GM12878 (cell line): Measurements from ENCODE around the gene PLXNA2. TPM values are rescaled to one million over a fixed set of nuclear protein-coding genes. Genes with fewer than 3 reads are reported as not detected.

Experiments used
- ATAC-seq: fragments of 200-7000 bp; cut with Tn5 transposase; 3 replicates; pipeline ENCODE4 v1.9.1; 2020; ENCODE audit warnings: mild to moderate bottlenecking, moderate library complexity
- BruUV-seq: library from RNA; stranded (reverse); fragments of 400-500 nt; replicated peaks from 2 replicates; lab custom pipeline; 2021; lab: Mats Ljungman, UMichigan
- CTCF ChIA-PET: fragments of 300-600 bp; sonication (Branson Sonifier 250); formaldehyde crosslinking; extraction: SDS; loops from one replicate; lab custom pipeline; 2021; ENCODE audit warnings: inconsistent platforms; lab: Yijun Ruan, JAX
- POLR2A ChIA-PET: fragments of 350-600 bp; formaldehyde crosslinking; extraction: SDS; loops from one replicate; lab custom pipeline; 2021; ENCODE audit warnings: inconsistent platforms; lab: Charles Lee
- RAD21 ChIA-PET: fragments of 300-600 bp; sonication (Branson Sonifier 250); formaldehyde crosslinking; loops from one replicate; lab custom pipeline; 2023; ENCODE audit warnings: antibody characterized with exemption; ENCODE audit not compliant: unreplicated experiment; lab: Charles Lee
- SMC1A ChIA-PET: fragments of 300-600 bp; sonication (Branson Sonifier 250); formaldehyde crosslinking; loops from one replicate; lab custom pipeline; 2023; ENCODE audit not compliant: unreplicated experiment, uncharacterized antibody; lab: Charles Lee
- DNase-seq: peaks from one replicate; pipeline ENCODE4 v3.0.0-alpha.2; 2011; ENCODE audit warnings: low read depth, low spot score
- FAIRE-seq: peaks from 3 replicates; lab custom pipeline; 2011; peaks lifted over from hg19 to GRCh38; lab: Jason Lieb, UNC
- H2AFZ ChIP-seq: 2 replicates; pipeline ENCODE4 v1.6.0; 2011; ENCODE audit warnings: low read depth, low read length, control low read depth; ENCODE audit not compliant: control insufficient read depth
- H3K27ac ChIP-seq: 2 replicates; pipeline ENCODE4 v1.5.1; 2011; ENCODE audit warnings: control low read depth; ENCODE audit not compliant: control insufficient read depth, insufficient read depth
- H3K27me3 ChIP-seq, 2 experiments: replicated peaks in 1 of 2; 2 replicates each; pipeline versions ENCODE4 v1.6.0 to v1.6.1; 2011; ENCODE audit warnings: low read length in 1 of 2; ENCODE audit not compliant: control insufficient read depth in 2 of 2, insufficient read depth in 2 of 2
- H3K36me3 ChIP-seq, 2 experiments: 2 replicates each; pipeline ENCODE4 v1.5.1; 2011; ENCODE audit warnings: low read length in 1 of 2; ENCODE audit not compliant: control insufficient read depth in 2 of 2, insufficient read depth in 2 of 2
- H3K4me1 ChIP-seq: 2 replicates; pipeline ENCODE4 v1.6.1; 2011; ENCODE audit warnings: mild to moderate bottlenecking, low read length, moderate library complexity, mixed read lengths; ENCODE audit not compliant: control insufficient read depth, insufficient read depth
- H3K4me2 ChIP-seq: 2 replicates; pipeline ENCODE4 v1.6.0; 2011; ENCODE audit warnings: control low read depth; ENCODE audit not compliant: control insufficient read depth, insufficient read depth
- H3K4me3 ChIP-seq: fragments of 200-600 bp; sonication (generic); 2 replicates; pipeline ENCODE4 v1.5.1; 2016
- H3K79me2 ChIP-seq: 2 replicates; pipeline ENCODE4 v1.6.0; 2011; ENCODE audit warnings: low read length; ENCODE audit not compliant: control insufficient read depth, insufficient read depth
- H3K9ac ChIP-seq: 2 replicates; pipeline ENCODE4 v1.8.0; 2011; ENCODE audit warnings: low read length, control low read depth, mixed read lengths; ENCODE audit not compliant: control insufficient read depth, insufficient read depth
- H3K9me3 ChIP-seq: replicated peaks from 3 replicates; pipeline ENCODE4 v1.5.1; 2011; ENCODE audit warnings: mild to moderate bottlenecking, low read length; ENCODE audit not compliant: control insufficient read depth, insufficient read depth
- H4K20me1 ChIP-seq: 2 replicates; pipeline ENCODE4 v1.6.0; 2011; ENCODE audit not compliant: control insufficient read depth, insufficient read depth
- ATF2 ChIP-seq: IDR thresholded peaks from 2 replicates; pipeline ENCODE4 v1.6.1; 2012; ENCODE audit warnings: low read length, inconsistent platforms
- BCL11A ChIP-seq: IDR thresholded peaks from 2 replicates; pipeline ENCODE4 v1.6.1; 2011; ENCODE audit warnings: low read depth, low read length
- BCL3 ChIP-seq: IDR thresholded peaks from 2 replicates; pipeline ENCODE4 v1.6.1; 2011; ENCODE audit warnings: borderline replicate concordance, low read depth, mild to moderate bottlenecking, moderate library complexity, low read length; ENCODE audit not compliant: insufficient read depth, poor library complexity, severe bottlenecking
- CREB1 ChIP-seq: IDR thresholded peaks from 2 replicates; pipeline ENCODE4 v1.6.1; 2012; ENCODE audit warnings: low read depth, mild to moderate bottlenecking, inconsistent platforms
- MEF2A ChIP-seq: IDR thresholded peaks from 2 replicates; pipeline ENCODE4 v1.6.1; 2011; ENCODE audit warnings: low read depth, mild to moderate bottlenecking, low read length, moderate library complexity; ENCODE audit not compliant: insufficient read depth
- MYB ChIP-seq: fragments of 150-350 bp; IDR thresholded peaks from 2 replicates; pipeline ENCODE4 v1.6.1; 2014; ENCODE audit warnings: mild to moderate bottlenecking, low read depth, low read length, borderline replicate concordance
- NFIC ChIP-seq: IDR thresholded peaks from 2 replicates; pipeline ENCODE4 v1.6.1; 2012; ENCODE audit warnings: low read depth, mild to moderate bottlenecking, inconsistent platforms, low read length, moderate library complexity
- NFXL1 ChIP-seq: fragments of 450-650 bp; IDR thresholded peaks from 2 replicates; pipeline ENCODE4 v1.6.1; 2017; ENCODE audit warnings: antibody characterized with exemption, mild to moderate bottlenecking, borderline replicate concordance
- NR2F1 ChIP-seq: fragments of 450-650 bp; conservative IDR thresholded peaks from 2 replicates; pipeline ENCODE4 v1.6.1; 2017; ENCODE audit warnings: mild to moderate bottlenecking
- RB1 ChIP-seq: fragments of 450-650 bp; formaldehyde crosslinking; IDR thresholded peaks from 2 replicates; pipeline ENCODE4 v1.6.1; 2017; ENCODE audit warnings: mild to moderate bottlenecking, borderline replicate concordance
- SP1 ChIP-seq: IDR thresholded peaks from one replicate; pipeline ENCODE4 v1.6.1; 2011; ENCODE audit warnings: low read depth, low read length
- SREBF2 ChIP-seq: IDR thresholded peaks from 2 replicates; pipeline ENCODE4 v1.6.1; 2012; ENCODE audit warnings: mild to moderate bottlenecking, low read length
- STAT1 ChIP-seq: fragments of 450-650 bp; conservative IDR thresholded peaks from 2 replicates; pipeline ENCODE4 v1.6.1; 2014; ENCODE audit warnings: antibody characterized with exemption, mild to moderate bottlenecking
- ZBTB33 ChIP-seq: fragments of 450-650 bp; IDR thresholded peaks from 2 replicates; pipeline ENCODE4 v1.6.1; 2017; ENCODE audit warnings: mild to moderate bottlenecking
- ZNF274 ChIP-seq: IDR thresholded peaks from one replicate; pipeline ENCODE4 v1.8.0; 2011; ENCODE audit not compliant: insufficient read length, insufficient read depth
- WGBS: methylation state at CpG from one replicate; pipeline ENCODE4 v1.1.6; 2016; ENCODE audit warnings: low lambda C conversion rate; ENCODE audit not compliant: insufficient replicate concordance, insufficient coverage; ENCODE audit errors: missing lambda C conversion rate; 5-methylcytosine and 5-hydroxymethylcytosine counted together
- in situ Hi-C: fragments of 300-500 bp; cut with MboI; formaldehyde crosslinking; loops from 9 replicates; pipeline ENCODE4 v1.14.3; 2018; ENCODE audit warnings: mixed read lengths
- intact Hi-C: fragments of 100-400 bp; cut with micrococcal nuclease; formaldehyde crosslinking; loops from one replicate; pipeline ENCODE4 v1.14.2; 2022; ENCODE audit not compliant: unreplicated experiment
- polyA plus RNA-seq, 11 experiments: library from polyadenylated mRNA; depleted of rRNA in 4 of 11; unstranded in 6 of 11; stranded (reverse) in 5 of 11; fragments of >200 nt; fragmentation: Nextera tagmentation in 4 of 11; fragmentation: Illumina TruSeq in 1 of 11; extraction: Ambion mirVana in 4 of 11; extraction: Trizol in 1 of 11; gene quantifications; 1 replicate in 1 of 11; 2 replicates in 10 of 11; pipeline versions ENCODE4 v1.2.1 to v1.2.3, GENCODE V29; 2011 to 2016; ENCODE audit warnings: inconsistent platforms in 2 of 11, missing spikeins in 2 of 11, low read depth in 1 of 11
- total RNA-seq, 4 experiments: library from RNA; depleted of rRNA in 3 of 4; stranded (reverse); fragments of >200 nt in 3 of 4; fragmentation: Illumina TruSeq in 1 of 4; extraction: Trizol in 1 of 4; gene quantifications; 2 replicates each; pipeline versions ENCODE4 v1.2.1 to v1.2.3, GENCODE V29; 2013 to 2021

Gene PLXNA2
- total and polyA plus RNA-seq, 10 of the 15 experiments (the other 5 are each of a cell fraction or from before 2014, with no cell fraction given) = under 0.01 to 0.08 (median 0.07) TPM; not detected in 4

- H3K4me3 ChIP-seq = no peak overlapping the region
- no peaks in the 10 kb centered on the region for H3K36me3 ChIP-seq
- ATAC-seq (no peak), DNase-seq (no peak), FAIRE-seq (no peak)
- WGBS = 32% methylated on average over 6 of the region's 6 CpGs
- no peaks in the 10 kb centered on the region for H3K4me1 ChIP-seq
- intact Hi-C loops = no loop called here
- POLR2A ChIA-PET = no interaction called here
- SMC1A ChIA-PET = no interaction called here
- no peak overlapping the region for H2AFZ ChIP-seq
- no peaks in the 10 kb centered on the region for H3K9me3 ChIP-seq
- BruUV-seq = no TSS peak
- in situ Hi-C loops = no loop called here
- CTCF ChIA-PET = interaction anchor here (1.2 kb wide), 1 partner anchor 22 kb away, joined by 3 read pairs; no protein-coding TSS in a partner anchor
- H3K4me2 ChIP-seq = no peak overlapping the region
- no peak overlapping the region for H3K27ac ChIP-seq
- TF ChIP-seq NFIC (no peak), BCL3 (no peak), ATF2 (no peak), ZBTB33 (no peak), ZNF274 (no peak), NFXL1 (no peak), STAT1 (no peak), BCL11A (no peak), MEF2A (no peak), NR2F1 (no peak), MYB (no peak), CREB1 (no peak), RB1 (no peak), SP1 (no peak), SREBF2 (no peak)
- H4K20me1 ChIP-seq = no peaks in the 10 kb centered on the region
- no peak overlapping the region for H3K9ac ChIP-seq
- no peaks in the 10 kb centered on the region; a peak in 3 of 4 replicates for H3K27me3 ChIP-seq
- H3K79me2 ChIP-seq = no peaks in the 10 kb centered on the region
- RAD21 ChIA-PET = no interaction called here
These were observed 90.8 kb downstream of the PLXNA2 start for GRCh38 chr1:208153386-208153785.
